BLaER1 (cell line): ENCODE results near the gene C15orf39.

Experiments used
- H3K27ac ChIP-seq: shearing (Covaris generic); formaldehyde crosslinking; 2 replicates; pipeline ENCODE4 v1.8.1; 2022
- H3K27me3 ChIP-seq: shearing (Covaris generic); formaldehyde crosslinking; 2 replicates; pipeline ENCODE4 v1.8.1; 2022
- H3K36me3 ChIP-seq: shearing (Covaris generic); formaldehyde crosslinking; 2 replicates; pipeline ENCODE4 v1.8.1; 2022
- H3K4me1 ChIP-seq: shearing (Covaris generic); formaldehyde crosslinking; 2 replicates; pipeline ENCODE4 v1.8.1; 2022
- H3K4me2 ChIP-seq: shearing (Covaris generic); formaldehyde crosslinking; 2 replicates; pipeline ENCODE4 v1.8.1; 2022
- H3K4me3 ChIP-seq: shearing (Covaris generic); formaldehyde crosslinking; 2 replicates; pipeline ENCODE4 v1.8.1; 2022
- H3K9ac ChIP-seq: shearing (Covaris generic); formaldehyde crosslinking; 2 replicates; pipeline ENCODE4 v1.8.1; 2022
- H3K9me3 ChIP-seq: shearing (Covaris generic); formaldehyde crosslinking; 2 replicates; pipeline ENCODE4 v1.8.1; 2022
- H4K20me1 ChIP-seq: shearing (Covaris generic); formaldehyde crosslinking; 2 replicates; pipeline ENCODE4 v1.8.1; 2022
- Cebpa-rat ChIP-seq: shearing (Covaris generic); IDR thresholded peaks from 2 replicates; pipeline ENCODE4 v1.8.1; 2022

C15orf39 gene

DNA sequence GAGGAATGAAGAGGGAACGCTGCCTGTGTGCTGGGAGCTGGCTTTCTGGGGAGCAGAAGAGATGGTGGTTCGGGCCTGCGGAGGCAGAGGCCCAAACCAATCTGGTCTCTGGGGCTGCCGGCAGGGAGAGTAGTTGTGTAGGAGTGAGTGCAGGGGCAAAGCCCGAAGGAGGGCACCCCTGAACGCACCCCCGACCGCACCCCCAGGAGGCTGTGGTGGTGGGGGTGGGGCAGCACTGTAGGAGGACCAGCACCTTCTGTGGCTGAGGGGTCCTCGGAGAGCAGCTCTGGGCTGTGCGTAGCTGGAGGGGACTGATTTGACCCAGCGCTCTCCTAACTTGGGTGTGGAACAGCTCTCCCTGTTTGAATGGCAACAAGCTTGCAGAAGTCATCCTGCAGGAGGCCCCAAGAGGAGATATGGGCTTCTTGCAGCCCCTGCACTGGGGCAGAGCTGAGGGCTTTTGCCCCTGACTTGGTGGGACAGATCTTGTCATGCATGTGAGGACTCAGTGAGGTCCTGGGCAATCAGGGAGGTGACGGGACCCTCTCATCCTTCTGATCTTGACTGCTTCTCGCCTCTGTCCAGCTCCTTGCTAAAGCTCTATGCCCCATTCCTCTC, 26.1 kb downstream of the C15orf39 start:
- peaks cover 21% of the 10 kb centered on the region for H3K4me1 ChIP-seq
- no peaks in the 10 kb centered on the region for H4K20me1 ChIP-seq
- no peak overlapping the region for H3K4me2 ChIP-seq
- no peaks in the 10 kb centered on the region for H3K36me3 ChIP-seq
- no peak overlapping the region for H3K9ac ChIP-seq
- TF ChIP-seq Cebpa-rat, result no peak
- H3K27ac ChIP-seq, result no peak overlapping the region
- H3K27me3 ChIP-seq, result no peaks in the 10 kb centered on the region
- no peaks in the 10 kb centered on the region for H3K9me3 ChIP-seq
- H3K4me3 ChIP-seq, result no peak overlapping the region

DNA sequence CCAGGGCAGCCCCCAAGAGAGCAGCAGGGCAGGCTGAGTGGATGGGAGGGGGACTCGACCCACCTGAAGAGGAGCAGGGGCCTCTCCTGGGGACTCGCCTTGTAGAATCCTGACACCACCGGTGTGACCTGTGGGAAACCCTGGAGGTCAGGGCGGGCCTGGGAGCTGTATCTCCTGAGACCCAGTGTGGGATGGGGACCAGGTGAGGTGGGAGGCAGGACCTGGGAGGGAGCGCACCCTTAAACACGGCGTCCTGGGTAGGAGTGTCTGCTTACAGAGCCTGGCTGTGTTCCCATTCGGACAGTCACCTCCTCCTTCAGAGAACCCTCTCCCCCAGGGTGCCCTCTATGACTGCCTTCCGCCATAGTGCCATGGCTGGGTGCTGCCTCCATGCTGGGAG, 27.1 kb downstream of the C15orf39 start:
- Histone ChIP-seq H3K9ac (no peak overlapping the region), H3K4me1 (peaks cover 21% of the 10 kb centered on the region), H3K27ac (no peak overlapping the region), H4K20me1 (no peaks in the 10 kb centered on the region), H3K4me2 (no peak overlapping the region), H3K9me3 (no peaks in the 10 kb centered on the region), H3K27me3 (no peaks in the 10 kb centered on the region), H3K4me3 (no peak overlapping the region), H3K36me3 (no peaks in the 10 kb centered on the region)
- no peak for TF ChIP-seq Cebpa-rat

DNA sequence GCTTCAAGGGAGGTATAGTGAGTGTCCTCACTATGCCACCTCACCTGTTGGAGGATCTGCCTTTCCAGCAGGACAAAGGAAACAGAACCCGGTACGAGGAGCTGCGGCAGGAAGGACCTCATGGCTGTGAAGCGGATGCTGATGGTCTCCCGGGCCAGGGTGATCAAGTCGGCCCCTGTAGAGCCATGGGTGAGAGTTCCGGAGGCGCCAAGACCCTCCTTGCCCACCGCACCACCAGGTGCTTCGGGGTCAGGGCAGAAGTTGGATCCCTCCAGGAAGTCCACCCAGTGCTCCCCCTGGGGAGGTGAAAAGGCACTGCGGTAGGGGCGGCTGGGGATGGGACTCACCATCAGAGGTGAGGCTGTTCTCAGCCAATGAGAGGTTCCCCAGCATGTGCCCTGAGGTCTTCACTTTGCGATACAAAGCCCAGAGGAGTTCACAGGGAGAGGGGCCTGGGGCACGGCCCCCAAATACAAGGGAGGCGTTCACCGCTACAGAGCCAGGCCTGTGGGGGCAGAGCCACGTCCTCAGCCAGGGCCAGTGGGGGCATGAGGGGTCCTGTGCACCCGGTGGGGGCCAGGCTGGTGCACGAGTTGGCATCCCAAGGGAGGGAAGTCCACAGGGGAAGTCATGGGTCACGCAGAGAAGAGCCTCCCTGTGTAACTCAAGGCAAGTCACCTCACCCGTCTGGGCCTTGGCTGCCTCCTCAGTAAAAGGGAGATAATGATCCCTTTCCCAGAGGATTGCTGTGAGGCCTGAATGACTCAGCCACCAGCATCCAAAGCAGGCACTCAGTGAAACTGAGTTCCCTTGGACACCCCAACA, 27.7 kb downstream of the C15orf39 start:
- Histone ChIP-seq H3K4me2 (peak overlapping the region; percentile 66), H3K36me3 (no peaks in the 10 kb centered on the region), H3K27ac (no peak overlapping the region), H3K9ac (0 out of 2 replicates have a peak overlapping the region, but pooled peaks have one; percentile 24), H3K4me3 (no peak overlapping the region), H4K20me1 (no peaks in the 10 kb centered on the region), H3K27me3 (no peaks in the 10 kb centered on the region), H3K9me3 (no peaks in the 10 kb centered on the region), H3K4me1 (peaks cover 21% of the 10 kb centered on the region)
- TF ChIP-seq Cebpa-rat, result no peak

DNA sequence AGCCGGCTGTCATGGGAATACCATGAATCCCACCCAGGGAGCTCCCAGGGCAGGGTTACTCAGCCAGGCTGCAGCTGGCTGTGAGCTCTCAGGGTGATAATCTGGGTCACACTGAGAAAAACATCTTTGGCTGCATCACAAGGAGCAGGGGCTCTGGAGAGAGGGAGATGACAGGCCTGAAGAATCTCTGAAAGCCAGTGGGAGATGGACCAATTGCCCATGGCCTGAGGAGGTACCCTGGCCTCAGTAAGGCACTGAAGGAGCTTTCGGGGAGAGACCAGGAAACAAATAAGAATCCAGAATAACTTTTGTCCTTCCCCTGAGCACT, 28.3 kb downstream of the C15orf39 start:
- no peak overlapping the region for H3K4me3 ChIP-seq
- TF ChIP-seq Cebpa-rat, result no peak
- H3K9ac ChIP-seq, result 0 out of 2 replicates have a peak overlapping the region, but pooled peaks have one; percentile 24
- H3K27ac ChIP-seq, result no peak overlapping the region; the same call in 1 of the 2 replicates
- no peaks in the 10 kb centered on the region for H4K20me1 ChIP-seq
- H3K27me3 ChIP-seq, result no peaks in the 10 kb centered on the region
- no peaks in the 10 kb centered on the region for H3K36me3 ChIP-seq
- no peaks in the 10 kb centered on the region for H3K9me3 ChIP-seq
- H3K4me2 ChIP-seq, result peak overlapping the region; percentile 66
- H3K4me1 ChIP-seq, result peaks cover 21% of the 10 kb centered on the region

DNA sequence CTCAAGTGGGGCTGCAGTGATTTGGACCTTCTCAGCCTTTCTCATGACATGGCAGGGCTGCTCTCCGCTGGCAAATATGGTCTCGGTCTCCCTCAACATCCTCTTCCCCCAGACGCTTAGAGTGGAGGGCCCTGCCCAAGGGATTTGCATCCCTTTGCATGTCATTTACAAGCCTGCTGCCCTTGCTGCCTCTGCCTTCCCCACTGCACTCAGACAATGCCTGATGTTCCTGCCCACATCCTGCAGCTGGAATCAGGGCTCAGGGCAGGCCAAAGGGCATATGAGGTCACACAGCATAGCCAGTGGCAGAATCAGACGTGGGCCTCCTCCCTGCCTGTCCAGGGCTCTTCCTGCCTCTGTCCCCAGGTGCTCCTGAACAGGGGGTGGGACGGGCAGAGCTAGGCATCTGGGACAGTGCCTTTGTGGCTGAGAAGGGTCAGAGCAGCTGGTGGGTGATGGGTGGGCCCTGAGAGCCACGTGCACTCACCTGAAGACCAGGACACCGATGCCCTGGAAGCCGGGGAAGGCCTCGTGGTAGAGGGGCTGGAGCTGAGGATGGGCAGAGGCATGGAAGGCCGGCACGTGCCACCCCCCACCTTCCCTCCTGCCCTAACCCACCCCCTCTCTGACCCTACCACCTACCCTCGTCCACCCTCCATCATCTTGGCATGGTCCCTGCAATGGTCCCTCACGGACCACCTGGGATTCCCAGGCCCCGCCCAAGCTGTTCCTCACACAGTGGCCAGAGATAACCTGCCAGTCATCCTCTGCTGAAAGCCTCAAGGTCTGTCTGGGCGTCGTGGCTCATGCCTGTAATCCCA, 29.1 kb downstream of the C15orf39 start:
- peaks cover 21% of the 10 kb centered on the region for H3K4me1 ChIP-seq
- H3K9ac ChIP-seq, result no peak overlapping the region
- no peaks in the 10 kb centered on the region for H3K27me3 ChIP-seq
- TF ChIP-seq Cebpa-rat, result no peak
- no peak overlapping the region for H3K4me3 ChIP-seq
- no peaks in the 10 kb centered on the region for H3K9me3 ChIP-seq
- no peaks in the 10 kb centered on the region for H4K20me1 ChIP-seq
- peak overlapping the region; percentile 13; the same call in 1 of the 2 replicates for H3K27ac ChIP-seq
- no peaks in the 10 kb centered on the region for H3K36me3 ChIP-seq
- peak overlapping the region; percentile 66 for H3K4me2 ChIP-seq

DNA sequence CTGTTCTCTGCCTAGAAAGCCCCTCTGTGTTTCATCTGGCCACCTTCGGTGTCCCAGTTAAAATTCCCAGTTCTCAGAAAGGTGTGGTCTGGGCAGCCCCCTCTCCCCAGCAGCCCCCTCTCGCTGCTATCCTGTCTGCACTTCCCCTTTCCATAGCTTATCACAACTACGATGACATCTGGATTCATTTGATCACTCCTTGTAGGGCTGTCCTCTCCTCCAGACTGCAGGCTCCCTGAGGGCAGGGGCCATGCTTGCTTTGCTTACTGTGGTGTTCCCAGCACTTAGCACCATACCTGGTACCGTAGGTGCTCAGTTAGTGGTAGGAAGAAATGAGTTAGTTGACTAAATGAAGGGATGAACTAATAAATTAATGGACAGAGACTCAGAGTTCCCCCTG, 30.2 kb downstream of the C15orf39 start:
- no peak for TF ChIP-seq Cebpa-rat
- H3K4me2 ChIP-seq, result no peak overlapping the region
- no peak overlapping the region for H3K9ac ChIP-seq
- H3K4me3 ChIP-seq, result no peak overlapping the region
- H4K20me1 ChIP-seq, result no peaks in the 10 kb centered on the region
- H3K4me1 ChIP-seq, result peaks cover 21% of the 10 kb centered on the region
- no peaks in the 10 kb centered on the region for H3K9me3 ChIP-seq
- no peaks in the 10 kb centered on the region for H3K36me3 ChIP-seq
- H3K27me3 ChIP-seq, result no peaks in the 10 kb centered on the region
- no peak overlapping the region for H3K27ac ChIP-seq

DNA sequence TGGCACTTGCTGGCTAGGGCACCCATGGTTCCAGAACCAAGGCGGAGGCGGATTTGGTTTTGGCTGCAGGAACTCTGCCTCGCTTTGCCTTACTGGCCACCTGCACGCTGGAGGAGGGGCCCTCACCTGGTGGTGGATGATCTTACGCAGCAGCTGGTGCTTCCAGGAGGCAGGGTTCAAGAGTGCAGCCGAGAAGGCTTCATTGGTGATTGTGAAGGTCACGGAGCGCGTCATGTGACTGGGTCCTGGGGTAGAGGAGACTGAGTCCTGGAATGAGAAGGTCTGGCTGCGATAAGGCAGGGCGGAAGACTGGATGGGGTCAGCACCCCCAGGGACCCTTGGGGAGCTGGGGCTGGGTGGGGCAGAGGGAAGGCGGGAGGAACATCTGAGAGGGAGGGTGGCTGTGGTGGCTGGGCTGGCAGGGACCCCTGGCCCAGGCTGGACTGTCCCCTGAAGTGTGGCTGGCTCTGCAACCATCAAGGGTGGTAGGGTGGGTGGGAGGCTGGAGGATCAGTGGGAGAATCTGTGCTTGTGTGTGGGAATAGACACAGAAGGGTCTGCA, 30.7 kb downstream of the C15orf39 start:
- H3K36me3 ChIP-seq, result no peaks in the 10 kb centered on the region
- no peak overlapping the region for H3K4me2 ChIP-seq
- no peaks in the 10 kb centered on the region for H4K20me1 ChIP-seq
- no peaks in the 10 kb centered on the region for H3K9me3 ChIP-seq
- no peak overlapping the region for H3K9ac ChIP-seq
- peaks cover 21% of the 10 kb centered on the region for H3K4me1 ChIP-seq
- H3K27me3 ChIP-seq, result no peaks in the 10 kb centered on the region
- H3K27ac ChIP-seq, result no peak overlapping the region
- no peak for TF ChIP-seq Cebpa-rat
- H3K4me3 ChIP-seq, result no peak overlapping the region

DNA sequence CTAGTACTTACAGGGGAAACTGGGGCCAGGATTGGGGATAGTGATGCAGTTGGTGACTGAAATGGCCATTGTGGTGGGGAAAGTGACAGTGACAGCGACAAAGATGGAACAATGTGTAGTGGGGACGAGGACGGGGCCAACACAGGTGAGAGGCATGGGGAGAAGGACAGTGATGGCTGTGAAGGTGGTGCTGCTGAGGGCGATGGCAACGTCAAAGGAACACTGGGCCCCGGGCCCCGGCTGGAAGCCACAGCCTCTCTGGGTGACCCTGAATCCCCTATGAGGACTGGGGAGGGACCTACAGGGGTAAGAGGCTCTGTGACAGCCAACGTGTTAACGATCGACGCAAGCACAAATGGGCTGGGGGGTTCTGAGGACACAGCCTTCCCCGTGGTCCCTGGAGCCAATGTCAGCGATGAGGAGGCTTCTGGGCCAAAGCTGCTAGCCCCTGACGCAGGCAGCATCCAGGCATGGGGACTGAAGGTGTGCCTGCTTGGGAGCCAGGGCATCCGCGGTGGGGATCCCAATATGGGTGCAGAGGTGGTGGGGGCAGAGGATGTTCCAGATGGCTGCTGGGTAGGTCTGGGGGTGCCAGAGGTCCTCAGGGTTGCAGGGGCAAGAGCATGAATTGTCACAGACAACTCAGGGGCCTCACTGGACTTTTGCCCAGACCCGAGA, 31.3 kb downstream of the C15orf39 start:
- TF ChIP-seq Cebpa-rat, result no peak
- no peaks in the 10 kb centered on the region for H3K27me3 ChIP-seq

DNA sequence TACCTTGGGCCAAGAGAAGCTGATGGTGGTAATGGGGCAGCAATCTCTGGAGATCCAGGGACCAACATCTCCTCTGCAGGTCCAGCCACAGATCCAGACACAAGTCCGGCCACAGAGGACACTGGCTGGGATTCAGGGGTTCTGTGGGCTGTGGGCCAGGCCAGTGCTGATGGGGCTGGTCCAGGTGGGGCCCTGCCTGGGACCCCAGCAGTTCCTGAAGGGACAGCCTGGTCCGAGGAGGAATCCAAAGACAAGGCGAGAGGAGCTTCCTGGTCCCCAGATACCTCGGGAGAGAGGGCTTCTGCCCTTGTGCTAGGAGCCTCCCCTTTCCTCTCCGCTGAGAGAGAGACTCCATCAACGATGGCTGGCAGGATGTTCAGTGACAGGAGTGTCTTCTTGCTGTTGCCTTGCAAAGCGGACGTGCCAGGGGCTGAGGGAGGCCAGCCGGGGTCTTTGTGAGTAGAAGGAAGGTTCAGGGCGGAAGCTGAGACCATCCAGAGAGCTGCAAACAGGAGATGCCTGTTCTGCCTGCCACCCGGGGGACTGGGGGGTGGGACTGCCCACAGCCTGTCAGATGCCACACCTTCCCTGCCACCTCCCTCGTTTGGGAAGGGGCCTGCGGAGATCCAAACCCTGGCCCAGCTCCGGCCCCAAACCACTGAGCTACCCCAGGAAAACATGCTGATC, 32.0 kb downstream of the C15orf39 start:
- H4K20me1 ChIP-seq, result no peaks in the 10 kb centered on the region
- H3K27me3 ChIP-seq, result no peaks in the 10 kb centered on the region
- H3K9me3 ChIP-seq, result no peaks in the 10 kb centered on the region
- no peaks in the 10 kb centered on the region for H3K36me3 ChIP-seq
- no peak overlapping the region for H3K4me3 ChIP-seq
- no peak overlapping the region for H3K9ac ChIP-seq
- no peak overlapping the region for H3K4me2 ChIP-seq
- H3K4me1 ChIP-seq, result peaks cover 21% of the 10 kb centered on the region
- no peak overlapping the region for H3K27ac ChIP-seq
- TF ChIP-seq Cebpa-rat, result no peak

More for the DNA sequence above, 31.3 kb downstream of the C15orf39 start:
- Histone ChIP-seq H3K9ac (no peak overlapping the region), H3K4me3 (no peak overlapping the region), H3K36me3 (no peaks in the 10 kb centered on the region), H3K9me3 (no peaks in the 10 kb centered on the region), H4K20me1 (no peaks in the 10 kb centered on the region), H3K4me1 (peaks cover 21% of the 10 kb centered on the region), H3K27ac (no peak overlapping the region), H3K4me2 (no peak overlapping the region)
